Cardiac ventricle fibroblast (primary cell): ENCODE measurements around the gene ELP6. TPM values are rescaled to one million over a fixed set of nuclear protein-coding genes. Genes with fewer than 3 reads are reported as not detected.

Source experiments
- total RNA-seq: library from RNA; depleted of rRNA; stranded (reverse); fragments of >200 nt; gene quantifications from 2 replicates; pipeline ENCODE4 v1.2.3, GENCODE V29; 2015

The ELP6 gene, protein sequence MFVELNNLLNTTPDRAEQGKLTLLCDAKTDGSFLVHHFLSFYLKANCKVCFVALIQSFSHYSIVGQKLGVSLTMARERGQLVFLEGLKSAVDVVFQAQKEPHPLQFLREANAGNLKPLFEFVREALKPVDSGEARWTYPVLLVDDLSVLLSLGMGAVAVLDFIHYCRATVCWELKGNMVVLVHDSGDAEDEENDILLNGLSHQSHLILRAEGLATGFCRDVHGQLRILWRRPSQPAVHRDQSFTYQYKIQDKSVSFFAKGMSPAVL
- 22.9 and 31.6 TPM in 2 replicates for total RNA-seq

GRCh38 chr3:47513125-47513929 is at the start of gene ELP6:
Gene ELP6 (minus strand): TSS chr3:47513712. CDS start chr3:47513590, 122 bp downstream.

DNA sequence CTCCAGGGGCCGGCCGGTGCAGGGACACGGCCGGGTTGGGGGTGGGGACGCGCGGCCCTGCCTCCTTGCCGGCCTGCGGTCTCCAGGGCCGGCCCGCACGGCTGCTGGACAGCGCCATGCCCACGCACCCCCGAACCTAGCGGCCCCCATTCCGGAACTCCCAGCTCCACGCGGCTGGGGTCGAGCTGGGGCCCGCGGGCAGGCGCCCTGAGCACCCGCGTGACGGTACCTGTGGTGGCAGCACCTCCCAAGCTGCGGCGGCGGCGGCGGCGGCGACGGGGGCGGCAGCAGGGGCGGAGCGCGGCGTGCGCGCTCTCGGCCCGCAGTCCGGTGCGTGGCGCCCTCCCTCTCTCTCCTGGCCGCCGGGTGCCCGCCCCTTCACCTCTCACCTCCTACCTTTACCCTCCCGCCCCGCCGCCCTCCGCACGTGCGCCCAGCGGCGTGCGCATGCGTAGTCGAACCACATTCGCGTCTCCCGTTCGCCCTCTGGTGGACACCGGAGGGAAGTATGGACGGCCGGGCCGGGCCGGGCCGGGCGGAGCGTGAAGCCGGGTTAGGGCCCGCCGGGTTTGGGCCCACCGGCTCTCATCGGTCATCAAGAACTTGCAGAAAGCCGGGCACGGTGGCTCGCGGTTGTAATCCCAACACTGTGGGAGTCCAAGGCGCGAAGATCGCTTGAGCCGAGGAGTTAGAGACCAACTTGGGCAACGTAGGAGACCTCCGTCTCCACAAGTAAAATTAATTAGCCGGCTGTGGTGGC is 37.8 kb downstream of the ELP6 start, which contains the start of gene SCAP:
SCAP (minus strand) TSS at position 372 of the 760 bp plus-strand sequence. CDS start 32,948 bp downstream, outside the sequence.

Other genes starting within 250 kb of the ELP6 start
- 1.1 and 2.1 TPM in 2 replicates for gene KIF9, start 230.9 kb downstream of the ELP6 start, total RNA-seq
- 7.3 and 13.3 TPM in 2 replicates for gene KLHL18, start 230.8 kb downstream of the ELP6 start, total RNA-seq
- 19.7 TPM in 2 replicates for gene PTPN23, start 132.7 kb downstream of the ELP6 start, total RNA-seq
- gene SCAP, start 37.8 kb downstream of the ELP6 start, total RNA-seq, result 63.6 and 74.8 TPM in 2 replicates
- not detected in 2 replicates for gene CSPG5, start 65.2 kb upstream of the ELP6 start, total RNA-seq